OCI-M2 (cell line): ENCODE measurements around the gene F7.
"Not testable (repeated sequence)": the region's sequence is repeated elsewhere in the genome, so short reads cannot be mapped to it uniquely, and the experiment has no call there.

Source experiments
- DNase-seq: peaks from one replicate; lab custom pipeline; 2025; ENCODE audit not compliant: unreplicated experiment; lab: John Stamatoyannopoulos, UW

Gene F7

DNA sequence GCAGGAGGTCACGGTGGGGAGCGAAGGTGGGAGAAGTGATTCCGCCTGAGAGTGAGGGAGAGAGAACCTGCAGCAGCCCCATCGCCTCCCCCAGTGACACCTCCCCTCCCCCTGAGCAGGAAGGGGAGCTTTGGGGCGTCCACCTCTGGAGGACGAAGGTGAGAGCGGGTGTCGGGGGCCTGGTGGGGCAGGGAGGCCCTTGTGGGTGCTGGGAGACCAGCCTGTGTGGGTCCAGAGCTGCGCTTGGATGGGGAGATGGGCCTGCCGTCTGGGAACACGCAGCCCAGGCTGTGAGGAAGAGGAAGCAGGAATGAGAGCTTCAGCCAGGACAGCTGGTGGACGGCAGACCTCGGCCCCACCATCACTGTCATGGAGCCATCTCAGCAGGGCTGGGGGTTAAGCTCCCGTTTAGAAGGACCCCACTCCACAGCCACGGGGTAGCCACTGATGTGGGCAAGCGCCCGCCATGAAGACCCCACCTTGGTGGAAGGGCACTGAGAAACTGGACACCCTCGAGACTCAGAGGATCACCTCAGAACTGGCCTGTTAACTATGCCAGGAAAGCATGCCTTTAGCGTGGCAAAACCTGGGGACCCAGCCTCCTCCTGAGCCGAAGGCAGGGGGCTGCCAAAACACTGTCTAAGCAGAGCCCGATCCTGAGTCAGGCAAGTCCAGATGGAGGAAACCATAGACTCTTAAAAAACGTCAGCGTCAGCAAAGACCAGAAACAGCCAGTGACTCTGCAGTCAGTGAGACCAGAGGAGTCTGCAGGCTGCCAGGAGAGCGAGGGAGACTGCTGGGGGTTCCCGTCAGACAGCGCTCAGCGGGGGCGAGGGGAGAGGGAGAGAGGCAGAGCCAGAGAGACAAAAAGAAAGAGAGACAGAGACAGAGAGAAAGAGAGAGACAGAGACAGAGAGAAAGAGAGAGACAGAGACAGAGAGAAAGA is 46.4 kb downstream of the F7 start:
- no peak for DNase-seq

DNA sequence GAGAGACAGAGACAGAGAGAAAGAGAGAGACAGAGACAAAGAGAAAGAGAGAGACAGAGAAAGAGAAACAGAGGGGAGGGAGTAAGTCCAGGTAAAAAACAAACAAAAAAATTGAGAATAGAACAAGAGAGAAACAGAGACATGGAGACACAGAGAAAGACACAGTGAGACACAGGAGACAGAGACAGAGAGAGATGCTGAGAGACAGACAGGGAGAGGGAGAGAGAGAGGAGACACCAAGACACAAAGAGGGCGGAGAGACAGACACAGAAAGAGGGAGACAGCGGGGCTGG is 47.0 kb downstream of the F7 start:
- DNase-seq = no peak

DNA sequence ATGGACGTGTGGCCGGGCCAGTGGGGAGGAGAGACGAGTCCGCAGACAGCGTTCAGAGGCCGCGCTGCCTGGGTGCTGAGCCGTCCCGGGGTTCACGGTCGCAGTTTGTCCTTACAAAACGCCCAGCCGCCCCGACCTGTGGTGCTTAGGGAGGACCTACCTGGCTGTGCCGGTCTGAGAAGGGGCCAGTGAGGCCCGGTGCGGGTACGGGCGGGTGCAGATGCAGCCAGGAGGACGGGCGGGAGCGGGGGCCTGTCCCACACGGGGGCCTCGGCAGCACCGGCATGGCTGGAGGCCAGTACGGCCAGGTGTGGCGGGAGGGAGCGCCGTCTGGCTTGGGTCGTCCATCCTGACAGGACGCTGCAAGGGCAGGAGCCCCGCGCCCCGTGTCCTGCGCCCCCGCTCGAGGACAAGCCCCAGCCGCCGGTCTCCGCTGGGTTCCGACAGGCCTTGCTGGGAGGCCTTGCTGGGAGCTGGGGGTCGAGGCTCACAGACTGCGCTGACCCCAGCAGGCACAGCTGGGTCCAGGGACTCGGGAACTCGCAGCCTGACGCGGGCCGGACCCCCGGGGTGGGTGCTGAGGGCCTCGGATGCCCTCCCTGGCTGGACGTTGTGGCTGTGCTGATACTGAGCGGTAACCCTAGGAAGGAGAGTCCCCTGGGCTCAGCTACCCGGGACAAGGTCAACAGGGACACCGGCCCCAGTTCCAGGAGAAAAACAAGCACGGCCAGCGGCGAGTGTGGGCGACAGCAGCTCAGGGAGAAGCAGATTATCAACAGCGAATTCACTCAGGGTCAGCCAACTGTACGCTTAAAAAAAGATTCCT is 47.6 kb downstream of the F7 start:
- DNase-seq = no peak

DNA sequence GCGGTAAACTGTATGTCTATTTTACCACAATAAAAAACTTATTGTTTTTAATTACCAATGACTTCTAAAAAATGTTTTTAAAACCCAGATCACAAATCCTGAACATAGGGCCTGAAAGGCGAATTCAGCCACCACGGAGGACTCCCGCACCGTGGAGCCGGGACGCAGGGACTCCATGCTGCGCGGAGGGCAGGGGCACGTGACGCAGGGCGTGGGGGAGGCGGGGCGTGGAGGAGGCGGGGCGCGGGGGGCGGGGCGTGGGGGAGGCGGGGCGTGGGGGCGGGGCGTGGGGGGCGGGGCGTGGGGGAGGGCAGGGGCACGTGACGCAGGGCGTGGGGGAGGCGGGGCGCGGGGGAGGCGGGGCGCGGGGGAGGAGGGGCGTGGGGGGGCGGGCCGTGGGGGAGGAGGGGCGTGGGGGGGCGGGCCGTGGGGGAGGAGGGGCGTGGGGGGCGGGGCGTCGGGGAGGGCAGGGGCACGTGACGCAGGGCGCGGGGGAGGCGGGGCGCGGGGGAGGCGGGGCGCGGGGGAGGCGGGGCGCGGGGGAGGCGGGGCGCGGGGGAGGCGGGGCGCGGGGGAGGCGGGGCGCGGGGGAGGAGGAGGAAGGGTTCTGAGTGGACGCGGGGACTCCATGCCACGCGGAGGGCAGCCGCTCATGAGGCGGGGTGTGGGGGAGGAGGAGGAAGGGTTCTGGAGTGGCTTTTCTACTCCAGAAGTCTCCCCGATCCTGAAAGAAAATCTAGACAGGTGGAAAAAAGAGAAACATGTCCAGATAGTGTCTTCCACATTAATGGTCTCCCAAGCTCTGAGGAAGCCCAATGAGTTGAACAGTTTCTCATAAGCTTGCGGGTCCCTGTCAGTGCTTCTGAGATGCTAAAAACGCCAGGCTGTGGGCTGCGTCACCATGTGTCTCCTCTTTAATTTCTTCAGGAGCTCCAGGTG is 48.5 kb downstream of the F7 start:
- DNase-seq = peak; percentile 38

DNA sequence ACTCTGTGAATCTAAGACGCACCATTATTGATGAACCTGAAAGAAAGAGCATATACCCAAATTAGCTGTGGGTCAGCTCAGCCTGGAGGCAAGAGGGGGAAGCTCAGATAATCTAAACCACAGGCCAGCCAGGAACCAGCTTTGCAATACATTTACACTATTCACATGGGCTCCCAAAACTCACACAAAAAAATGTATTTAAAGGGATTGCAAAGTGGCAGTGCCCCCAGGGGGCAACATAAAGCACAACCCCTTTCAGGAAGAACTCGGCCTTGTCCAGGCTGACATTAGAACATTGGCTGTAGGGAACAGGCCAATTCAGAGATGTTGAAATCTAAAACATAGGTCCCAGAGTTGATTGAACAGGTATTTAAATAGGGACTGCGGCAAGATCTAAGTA is 49.6 kb downstream of the F7 start:
- DNase-seq = no peak

DNA sequence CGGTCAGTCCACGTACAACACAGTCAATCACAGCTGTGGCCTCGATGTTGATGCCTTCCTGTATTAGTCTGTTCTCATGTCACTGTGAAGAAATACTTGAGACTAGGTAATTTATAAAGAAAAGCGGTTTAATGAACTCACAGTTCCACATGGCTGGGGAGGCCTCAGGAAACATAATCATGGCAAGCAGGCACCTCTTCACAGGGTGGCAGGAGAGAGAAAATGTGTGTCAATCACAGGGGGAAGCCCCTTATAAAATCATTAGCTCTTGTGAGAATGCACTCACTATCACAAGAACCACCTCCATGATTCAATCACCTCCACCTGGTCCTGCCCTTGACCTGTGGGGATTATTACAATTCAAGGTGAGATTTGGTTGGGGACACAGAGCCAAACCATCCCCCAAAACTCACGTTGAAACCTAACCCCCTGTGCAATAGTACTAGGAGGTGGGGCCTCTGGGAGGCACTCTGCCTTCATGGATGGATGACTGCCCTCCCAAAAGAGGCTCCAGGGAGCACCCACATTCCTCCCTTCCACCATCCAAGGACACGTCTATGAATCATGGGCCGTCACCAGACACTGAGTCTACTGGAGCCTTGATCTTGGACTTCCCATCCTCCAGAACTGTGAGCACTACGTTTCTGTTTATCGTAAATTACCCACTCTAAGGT is 50.5 kb downstream of the F7 start:
- DNase-seq = no peak

DNA sequence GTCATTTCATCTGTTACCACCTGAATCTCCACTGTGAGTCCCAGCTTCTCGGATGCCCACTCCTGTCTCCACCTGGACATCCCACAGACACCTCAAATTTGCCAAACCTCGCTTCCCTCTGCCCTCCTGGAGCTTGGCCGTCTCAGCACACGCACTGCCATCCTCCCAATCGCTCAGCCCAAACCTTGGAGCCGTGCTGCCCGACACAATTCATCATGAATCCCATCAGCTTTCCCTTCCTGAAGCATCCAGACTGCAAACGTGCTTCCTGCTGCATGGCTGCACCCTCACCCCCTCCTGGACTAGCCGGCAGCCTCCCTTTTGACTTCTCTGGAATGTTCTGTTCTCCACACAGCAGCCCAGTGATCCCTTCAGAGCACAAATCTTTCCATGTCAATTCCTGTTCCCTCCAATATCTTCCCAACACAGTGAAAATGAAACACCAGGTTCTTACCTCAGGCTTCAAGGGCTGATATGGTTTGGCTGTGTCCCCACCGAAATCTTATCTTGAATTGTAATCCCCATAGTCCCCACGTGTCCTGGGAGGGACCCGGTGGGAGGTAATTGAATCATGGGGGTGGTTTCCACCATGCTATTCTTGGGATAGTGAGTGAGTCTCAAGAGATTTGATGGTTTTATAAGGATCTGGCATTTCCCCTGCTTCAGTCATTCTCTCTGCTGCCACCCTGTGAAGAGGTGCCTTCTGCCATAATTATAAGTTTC is 51.8 kb downstream of the F7 start:
- no peak for DNase-seq

DNA sequence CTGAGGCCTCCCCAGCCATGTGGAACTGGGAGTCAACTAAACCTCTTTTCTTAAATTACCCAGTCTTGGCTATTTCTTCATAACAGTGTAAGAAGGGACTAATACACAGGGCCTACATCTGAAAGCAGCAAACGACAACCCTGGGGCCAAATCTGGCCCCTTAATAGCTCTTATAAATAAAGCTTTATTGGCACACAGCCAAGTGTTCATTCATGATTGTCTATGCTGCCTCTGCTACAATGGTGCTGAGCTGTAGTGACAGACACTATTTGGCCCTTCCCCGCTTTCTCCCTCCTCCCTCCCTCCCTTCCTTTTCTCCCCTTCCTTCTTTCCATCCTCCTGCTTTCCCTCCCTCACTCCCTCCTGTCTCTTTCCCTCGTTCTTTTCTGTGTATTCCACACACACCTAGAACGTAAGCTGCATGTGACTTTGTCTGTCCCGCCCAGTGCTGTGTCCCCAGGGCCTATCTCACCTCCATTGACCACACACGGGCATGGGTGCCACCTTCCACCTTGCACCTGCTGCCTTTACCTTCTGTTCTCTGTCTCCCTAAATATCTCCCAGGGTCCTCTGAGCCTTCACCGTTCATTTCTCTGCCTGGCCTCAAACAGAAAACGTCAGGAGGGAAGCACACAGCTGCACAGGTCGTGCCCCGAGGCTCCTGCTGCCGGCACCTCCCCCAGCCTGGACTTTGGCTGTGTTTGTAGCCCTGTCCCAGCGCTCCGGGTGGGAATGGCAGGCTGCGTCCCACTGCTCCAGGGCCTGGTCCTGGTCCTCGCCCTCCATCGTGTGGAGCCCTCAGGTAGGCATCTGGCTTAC is 52.5 kb downstream of the F7 start, which contains the start of gene PROZ:
PROZ (plus strand) TSS at position 720 of the 819 bp plus-strand sequence; CDS start at position 733, 13 bp downstream.
- DNase-seq = no peak

DNA sequence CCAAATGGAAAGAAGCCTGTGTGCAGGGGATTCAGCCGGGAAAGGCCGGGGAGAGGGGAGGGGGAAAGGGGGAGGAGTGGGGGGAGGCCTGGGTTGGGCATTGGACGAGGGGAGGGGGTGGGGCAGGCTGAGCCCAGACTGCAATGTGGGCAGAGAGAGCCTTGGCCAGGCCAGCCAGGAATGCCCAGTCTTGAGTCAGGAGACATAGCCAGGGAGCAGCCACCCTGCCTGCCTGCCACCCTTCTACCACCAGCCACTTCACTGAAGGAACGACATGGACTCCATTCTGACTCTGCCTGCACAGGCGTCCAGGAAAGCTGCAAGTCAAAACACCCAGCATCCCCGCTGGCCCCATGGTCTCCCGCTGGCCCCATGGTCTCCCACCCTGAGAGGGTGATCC is 53.4 kb downstream of the F7 start:
- DNase-seq = no peak

DNA sequence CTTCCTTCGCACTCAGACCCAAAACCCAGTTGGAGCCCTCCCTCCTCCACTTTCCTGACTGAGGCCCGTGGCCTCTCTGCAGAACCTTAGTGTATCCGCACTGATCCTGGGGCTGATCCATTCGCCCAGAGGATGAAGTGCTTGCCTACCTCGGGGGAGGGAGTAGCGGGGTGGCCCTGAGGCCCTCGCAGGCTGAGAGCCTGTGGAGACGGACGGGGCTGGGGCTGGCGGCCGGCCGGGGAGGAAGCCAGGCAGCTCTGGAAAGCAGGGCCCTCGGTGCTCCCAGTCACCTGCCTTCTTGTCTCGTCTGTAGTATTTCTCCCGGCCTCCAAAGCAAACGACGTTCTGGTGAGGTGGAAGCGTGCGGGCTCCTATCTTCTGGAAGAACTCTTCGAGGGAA is 54.1 kb downstream of the F7 start:
- DNase-seq = no peak

DNA sequence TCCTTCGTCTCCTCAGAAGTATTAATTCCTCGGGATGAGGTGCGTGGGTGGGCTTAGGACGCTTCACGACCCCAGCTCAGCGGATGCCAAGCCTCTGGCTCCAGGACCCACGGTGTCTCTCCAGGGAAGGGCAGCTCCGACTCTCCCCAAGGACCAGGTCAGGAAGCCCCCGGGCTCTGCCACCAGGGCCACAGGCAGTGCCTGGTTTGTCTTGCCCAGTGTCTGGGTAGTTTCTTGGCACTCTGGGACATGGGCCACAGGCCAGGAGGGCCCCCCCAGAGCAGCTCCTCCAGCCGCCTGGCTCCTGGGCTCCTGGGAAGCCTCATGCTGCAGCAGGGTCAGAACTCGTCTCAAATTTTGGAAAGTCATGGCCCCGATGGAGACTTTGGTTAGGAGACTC is 55.4 kb downstream of the F7 start:
- no peak for DNase-seq

DNA sequence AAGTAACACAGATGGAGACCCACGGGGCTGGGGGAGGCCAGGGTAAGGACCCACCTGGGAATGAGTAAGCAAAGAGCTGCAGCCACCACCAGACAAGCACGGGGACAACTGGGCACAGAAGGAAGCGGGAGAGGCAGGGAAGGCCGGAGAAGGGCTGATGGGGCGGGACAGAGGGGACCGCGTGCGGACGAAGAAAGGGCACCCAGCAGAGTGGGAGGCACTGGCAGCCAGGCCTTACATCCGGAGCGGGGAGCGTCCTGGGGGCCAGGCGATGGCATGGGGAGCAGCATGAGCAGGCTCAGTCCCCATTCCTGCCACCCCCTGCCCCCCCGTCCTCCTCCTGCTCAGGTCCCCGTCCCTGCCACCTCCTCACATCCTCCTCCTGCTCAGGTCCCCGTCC is 55.8 kb downstream of the F7 start:
- no peak for DNase-seq

DNA sequence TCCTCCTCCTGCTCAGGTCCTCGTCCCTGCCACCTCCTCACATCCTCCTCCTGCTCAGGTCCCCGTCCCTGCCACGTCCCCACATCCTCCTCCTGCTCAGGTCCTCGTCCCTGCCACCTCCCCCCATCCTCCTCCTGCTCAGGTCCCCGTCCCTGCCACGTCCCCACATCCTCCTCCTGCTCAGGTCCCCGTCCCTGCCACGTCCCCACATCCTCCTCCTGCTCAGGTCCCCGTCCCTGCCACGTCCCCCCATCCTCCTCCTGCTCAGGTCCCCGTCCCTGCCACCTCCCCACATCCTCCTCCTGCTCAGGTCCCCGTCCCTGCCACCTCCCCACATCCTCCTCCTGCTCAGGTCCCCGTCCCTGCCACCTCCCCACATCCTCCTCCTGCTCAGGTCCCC is 56.4 kb downstream of the F7 start:
- not testable (repeated sequence) for DNase-seq

DNA sequence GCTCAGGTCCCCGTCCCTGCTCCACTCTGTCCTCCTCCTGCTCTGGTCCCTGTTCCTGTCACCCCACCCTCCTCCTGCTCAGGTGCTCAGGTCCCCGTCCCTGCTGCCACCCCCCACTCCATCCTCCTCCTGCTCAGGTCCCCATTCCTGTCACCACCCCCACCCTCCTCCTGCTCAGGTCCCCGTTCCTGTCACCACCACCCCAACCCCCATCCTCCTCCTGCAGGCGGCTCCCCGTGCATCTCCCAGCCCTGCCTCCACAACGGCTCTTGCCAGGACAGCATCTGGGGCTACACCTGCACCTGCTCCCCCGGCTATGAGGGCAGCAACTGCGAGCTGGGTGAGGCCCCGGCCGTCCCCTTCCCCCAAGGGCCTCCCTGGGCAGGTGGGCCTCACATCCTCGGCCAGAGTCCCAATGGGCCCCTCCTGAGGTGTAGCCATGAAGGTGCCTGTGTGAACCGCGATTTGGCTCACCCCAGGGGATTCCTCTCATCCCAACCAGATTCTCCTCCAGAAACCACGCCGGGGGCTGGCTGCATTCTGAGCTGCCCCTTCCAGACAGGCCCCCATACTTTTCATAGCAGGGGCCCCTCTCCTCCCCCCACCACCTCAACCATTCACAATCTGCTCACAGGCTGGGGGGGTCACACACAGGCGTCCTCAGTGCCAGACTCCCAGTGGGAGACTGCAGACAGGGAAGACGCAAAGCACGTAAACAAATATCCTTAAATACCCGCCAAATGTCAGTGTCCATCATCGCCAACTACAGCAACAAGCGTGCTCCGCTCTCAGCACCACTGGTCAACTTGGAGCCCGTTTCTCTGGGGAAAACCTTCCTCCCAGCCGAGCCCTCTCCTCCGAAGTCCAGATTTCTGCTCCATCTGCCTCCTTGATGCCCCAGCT is 57.4 kb downstream of the F7 start:
- no peak for DNase-seq

DNA sequence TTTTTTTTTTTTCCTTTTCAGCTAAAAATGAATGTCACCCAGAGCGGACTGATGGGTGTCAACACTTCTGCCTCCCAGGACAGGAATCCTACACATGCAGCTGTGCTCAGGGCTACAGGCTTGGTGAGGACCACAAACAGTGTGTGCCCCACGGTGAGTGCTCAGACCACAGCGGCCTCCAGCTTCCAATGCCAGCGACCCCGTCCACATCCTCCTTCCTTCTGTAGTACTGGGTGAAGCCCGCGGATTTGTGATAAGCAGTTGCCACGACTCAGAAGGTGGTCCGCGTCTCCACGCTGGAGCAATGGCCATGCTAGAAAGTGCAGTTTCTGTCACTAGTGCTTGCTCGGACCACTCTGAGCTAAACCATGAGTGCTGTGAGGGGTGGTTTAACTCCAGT is 58.9 kb downstream of the F7 start:
- DNase-seq = no peak

DNA sequence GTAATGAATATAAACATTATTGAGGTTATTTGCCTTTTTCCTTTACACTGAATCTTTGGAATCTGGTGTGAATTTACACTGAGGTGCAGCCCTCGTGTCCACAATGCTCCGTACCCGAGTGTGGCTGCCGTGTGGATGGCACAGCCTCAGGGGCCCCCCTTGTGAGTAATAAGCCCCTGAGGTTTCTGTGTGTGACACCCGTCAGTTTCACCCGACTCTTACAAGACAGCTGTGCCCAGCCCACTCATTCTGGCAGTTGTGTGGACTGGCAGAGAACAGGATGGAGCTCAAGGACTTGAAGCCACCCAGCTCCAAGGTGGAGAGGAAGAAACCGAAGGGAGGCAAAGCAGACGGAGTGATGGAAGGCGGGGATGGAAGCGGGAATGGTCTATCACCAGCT is 60.7 kb downstream of the F7 start:
- no peak for DNase-seq

DNA sequence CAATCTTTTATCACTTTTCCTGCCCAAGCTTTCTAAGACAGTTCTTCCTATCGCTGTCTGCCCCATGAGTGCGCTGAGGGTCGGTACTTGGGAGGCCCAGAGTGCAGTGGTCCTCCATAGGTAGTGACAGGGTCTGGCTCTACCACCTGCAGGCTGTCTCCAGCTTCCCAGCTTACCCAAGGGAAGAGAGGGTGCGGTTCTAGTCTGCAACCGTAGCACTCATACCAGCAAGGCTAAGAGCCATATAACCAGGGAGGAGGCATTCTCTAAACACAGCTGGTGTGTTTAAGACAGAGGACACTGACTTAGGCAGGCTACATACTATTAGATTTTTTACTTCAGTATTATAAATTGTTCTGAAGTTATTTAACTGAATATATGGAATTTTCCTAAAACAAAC is 61.1 kb downstream of the F7 start:
- DNase-seq = no peak

DNA sequence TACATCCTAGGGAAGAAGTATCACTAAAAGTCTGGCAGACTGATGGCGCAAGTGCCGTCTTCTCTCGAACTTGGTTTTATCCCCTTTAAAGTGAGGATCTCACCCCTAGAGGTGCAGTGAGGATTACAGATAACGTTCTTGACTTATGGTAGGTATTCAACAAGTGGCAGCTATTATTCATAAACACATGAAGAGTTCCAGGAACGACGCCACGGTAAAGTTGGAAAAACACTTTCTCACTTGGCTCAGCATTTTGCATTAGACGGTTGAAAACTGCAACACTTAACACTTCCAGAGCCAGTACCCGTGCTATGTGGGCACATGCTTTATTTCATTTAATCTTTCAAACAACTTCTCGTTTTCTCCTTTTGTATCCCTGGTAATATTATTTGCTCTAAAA is 61.6 kb downstream of the F7 start:
- DNase-seq = no peak
